Fibroblast of mammary gland (primary cell): ENCODE data around the gene CLPSL2.

Experiments used
- DNase-seq: peaks from one replicate; pipeline ENCODE4 v3.0.0-alpha.2; 2010; ENCODE audit warnings: low read depth
- H3K4me3 ChIP-seq: 2 replicates; pipeline ENCODE4 v1.5.1; 2011; ENCODE audit warnings: low read depth, mild to moderate bottlenecking, low read length, moderate library complexity; ENCODE audit not compliant: control insufficient read depth
- CTCF ChIP-seq: conservative IDR thresholded peaks from 2 replicates; pipeline ENCODE4 v1.5.1; 2011; ENCODE audit warnings: low read depth, low read length, inconsistent platforms; ENCODE audit not compliant: control insufficient read depth, insufficient read depth

The CLPSL2 gene

GRCh38 chr6:35808688-35809087 lies 32.3 kb downstream of the CLPSL2 start:
- DNase-seq, result no peak
- TF ChIP-seq CTCF, result no peak
- H3K4me3 ChIP-seq, result no peak overlapping the region

GRCh38 chr6:35809809-35810208 lies 33.4 kb downstream of the CLPSL2 start:
- no peak for TF ChIP-seq CTCF
- no peak for DNase-seq
- H3K4me3 ChIP-seq, result no peak overlapping the region

GRCh38 chr6:35810971-35811698 lies 34.7 kb downstream of the CLPSL2 start:
- peak; percentile 81 for DNase-seq
- no peak overlapping the region for H3K4me3 ChIP-seq
- no peak for TF ChIP-seq CTCF

- TF ChIP-seq CTCF, result no peak
- no peak for DNase-seq
- H3K4me3 ChIP-seq, result no peak overlapping the region
Observed at GRCh38 chr6:35811699-35811995, 35.2 kb downstream of the CLPSL2 start.

- no peak overlapping the region for H3K4me3 ChIP-seq
- DNase-seq, result no peak
- TF ChIP-seq CTCF, result no peak
Observed at GRCh38 chr6:35817515-35817914, 41.1 kb downstream of the CLPSL2 start.

GRCh38 chr6:35823601-35824000 lies 47.2 kb downstream of the CLPSL2 start:
- no peak for TF ChIP-seq CTCF
- DNase-seq, result no peak
- no peak overlapping the region for H3K4me3 ChIP-seq
